Measurements from ENCODE around the gene ABCG2. TPM values are rescaled to one million over a fixed set of nuclear protein-coding genes. Genes with fewer than 3 reads are reported as not detected.

Gene ABCG2
- polyA plus RNA-seq, 1 of the 3 experiments (the other 2 are of a cell fraction) = 0.02 TPM

- Histone ChIP-seq H2AFZ (ENCODE audit: low read depth) (no peak overlapping the region), H3K9me3 (no peaks in the 10 kb centered on the region), H3K4me3 (ENCODE audit: low read depth in 2 of 2, low read length in 1 of 2) (no peak overlapping the region), H3K27me3 (ENCODE audit: insufficient read depth) (no peaks in the 10 kb centered on the region), H4K20me1 (ENCODE audit: insufficient read depth) (no peaks in the 10 kb centered on the region), H3K4me2 (no peak overlapping the region), H3K9ac (no peak overlapping the region), H3F3A (replicated peaks; ENCODE audit: insufficient read depth) (no peaks in the 10 kb centered on the region), H3K9me2 (no peaks in the 10 kb centered on the region), H3K79me2 (ENCODE audit: insufficient read depth) (no peaks in the 10 kb centered on the region), H3K4me1 (ENCODE audit: control insufficient read depth in 1 of 2, insufficient read depth in 2 of 2, low read depth in 1 of 2, low read length in 1 of 2) (0 out of 4 replicates have a peak, but pooled peaks cover 0 to 7% of the 10 kb centered on the region in 2 experiments), H3K36me3 (replicated peaks in 1 of 2; ENCODE audit: control insufficient read depth in 1 of 2, insufficient read depth in 2 of 2, low read length in 1 of 2) (no peaks in the 10 kb centered on the region), H3K27ac (ENCODE audit: low read depth in 2 of 2, low read length in 1 of 2) (no peak overlapping the region)
- ChIA-PET CTCF (no interaction called here), POLR2A (no interaction called here)
- TF ChIP-seq YY1 (IDR thresholded peaks at IDR 0.05; ENCODE audit: low read depth) = no peak
- TF ChIP-seq ELF1 (IDR thresholded peaks at IDR 0.05) = no peak
- no peak for TF ChIP-seq NFIC (IDR thresholded peaks at IDR 0.05; ENCODE audit: borderline replicate concordance)
- TF ChIP-seq JUND (IDR thresholded peaks at IDR 0.05) = no peak
- no peak for TF ChIP-seq MEF2A (IDR thresholded peaks at IDR 0.05; ENCODE audit: borderline replicate concordance, low read depth)
- TF ChIP-seq USF2 (IDR thresholded peaks at IDR 0.05; ENCODE audit: borderline replicate concordance, low read depth, low read length) = no peak
- TF ChIP-seq REST (IDR thresholded peaks at IDR 0.05; ENCODE audit: low read depth, low read length) = no peak
- TF ChIP-seq PBX3 (IDR thresholded peaks at IDR 0.05) = no peak
- TF ChIP-seq USF1 (IDR thresholded peaks at IDR 0.05; ENCODE audit: borderline replicate concordance, low read depth) = no peak
- no peak for TF ChIP-seq FOXM1 (IDR thresholded peaks at IDR 0.05; ENCODE audit: low read depth)
- TF ChIP-seq RFX5 (IDR thresholded peaks at IDR 0.05; ENCODE audit: low read length) = no peak
- TF ChIP-seq ZBTB33 (IDR thresholded peaks at IDR 0.05; ENCODE audit: borderline replicate concordance, low read depth) = no peak
- TF ChIP-seq RXRA (IDR thresholded peaks at IDR 0.05; ENCODE audit: borderline replicate concordance, low read depth) = no peak
- no peak for TF ChIP-seq TAF1 (IDR thresholded peaks at IDR 0.05; ENCODE audit: borderline replicate concordance, low read depth, low read length)
- no peak for TF ChIP-seq CTCF (IDR thresholded peaks at IDR 0.05)
- TF ChIP-seq EZH2phosphoT487 (IDR thresholded peaks at IDR 0.05; ENCODE audit: borderline replicate concordance, low read depth) = no peak
- DNase-seq = no peak
- 64% methylated on average over 3 of the region's 3 CpGs for WGBS (ENCODE audit: low lambda C conversion rate)
These were observed 13.6 kb downstream of the ABCG2 start for GRCh38 chr4:88144866-88145300.
